ENCODE data around the gene CGA.

The CGA gene

GRCh38 chr6:87082160-87082721 is 12.7 kb downstream of the CGA start:
- no peak for DNase-seq

GRCh38 chr6:87078983-87079616 is 15.8 kb downstream of the CGA start:
- DNase-seq = peak; percentile 56

- DNase-seq = no peak
Observed at GRCh38 chr6:87075168-87075567, 19.7 kb downstream of the CGA start.

- DNase-seq = no peak
Observed at GRCh38 chr6:87074101-87074621, 20.7 kb downstream of the CGA start.

GRCh38 chr6:87071683-87072082 is 23.2 kb downstream of the CGA start:
- DNase-seq = no peak

GRCh38 chr6:87070741-87071140 is 24.2 kb downstream of the CGA start:
- no peak for DNase-seq

- DNase-seq = no peak
Observed at GRCh38 chr6:87068795-87069194, 26.1 kb downstream of the CGA start.

- peak; percentile 13 for DNase-seq
Observed at GRCh38 chr6:87066449-87067333, 28.2 kb downstream of the CGA start.

- DNase-seq = no peak
Observed at GRCh38 chr6:87065117-87065516, 29.8 kb downstream of the CGA start.

GRCh38 chr6:87059943-87060342 is 35.0 kb downstream of the CGA start:
- DNase-seq = no peak

GRCh38 chr6:87054143-87054833 is 40.6 kb downstream of the CGA start:
- DNase-seq = no peak

- no peak for DNase-seq
Observed at GRCh38 chr6:87053312-87053711, 41.6 kb downstream of the CGA start.

- DNase-seq = no peak
Observed at GRCh38 chr6:87049779-87050178, 45.1 kb downstream of the CGA start.

GRCh38 chr6:87045521-87046075 is 49.3 kb downstream of the CGA start:
- no peak for DNase-seq

- no peak for DNase-seq
Observed at GRCh38 chr6:87040729-87041128, 54.2 kb downstream of the CGA start.

Measured in stimulated activated CD4-positive, alpha-beta T cell treated with anti-CD3 and anti-CD28 coated beads, Interleukin-4, amount 100 ng/mL, for 1 hour (primary cell).